T1000 (cell line): ENCODE data around the gene FBXL17.

Source experiments
- DNase-seq: peaks from one replicate; lab custom pipeline; 2025; ENCODE audit warnings: mixed read lengths; lab: John Stamatoyannopoulos, UW

Gene FBXL17

DNA sequence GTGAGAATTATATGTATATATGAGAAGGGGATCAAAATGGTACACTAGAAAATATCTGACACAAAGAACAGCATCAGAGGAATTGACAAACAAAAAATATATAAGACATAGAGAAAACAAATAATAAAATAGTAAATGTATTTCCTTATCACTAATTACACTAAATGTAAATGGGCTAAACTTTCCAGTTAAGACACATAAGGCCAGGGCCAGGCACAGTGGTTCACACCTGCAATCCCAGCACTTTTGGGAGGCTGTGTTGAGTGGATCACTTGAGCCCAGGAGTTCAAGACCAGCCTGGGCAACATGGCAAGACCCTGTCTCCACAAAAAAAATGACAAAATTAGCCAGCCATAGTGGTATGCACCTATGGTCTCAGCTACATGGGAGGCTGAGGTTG is 8.5 kb downstream of the FBXL17 start:
- no peak for DNase-seq

DNA sequence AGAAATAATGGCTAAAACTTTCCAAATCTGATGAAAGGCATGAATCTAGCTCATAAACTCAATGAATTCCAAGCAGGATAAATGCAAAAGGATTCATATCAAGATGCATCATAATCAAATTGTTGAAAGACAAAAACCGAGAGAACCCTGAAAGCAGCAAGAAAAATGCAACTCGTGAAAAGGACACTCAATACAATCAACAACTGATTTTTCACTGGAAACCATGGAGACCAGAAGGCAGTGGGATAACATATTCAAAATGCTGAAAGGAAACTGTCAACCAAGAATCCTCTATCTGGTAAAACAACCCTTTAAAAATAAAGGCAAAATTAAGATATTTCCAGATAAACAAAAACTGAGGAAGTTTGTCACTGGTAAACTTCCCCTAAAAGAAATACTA is 9.5 kb downstream of the FBXL17 start:
- no peak for DNase-seq

DNA sequence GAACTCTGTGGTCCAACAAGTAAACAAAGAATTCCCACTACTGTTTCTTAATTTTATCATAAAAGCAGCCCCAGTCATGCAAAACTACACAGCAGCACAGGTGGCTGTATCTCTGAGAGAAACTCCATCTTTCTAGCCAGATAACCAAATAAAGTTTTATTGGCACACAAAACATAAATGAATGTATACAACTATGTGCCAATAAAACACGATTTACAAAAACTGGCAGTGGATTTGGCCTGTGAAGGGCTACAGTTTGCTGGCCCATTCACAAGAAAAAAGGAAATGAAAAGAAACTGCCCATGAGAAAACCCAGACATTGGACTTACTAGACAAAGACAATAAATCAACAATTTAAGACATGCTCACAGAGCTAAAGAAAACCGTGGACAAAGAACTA is 10.6 kb downstream of the FBXL17 start:
- no peak for DNase-seq

DNA sequence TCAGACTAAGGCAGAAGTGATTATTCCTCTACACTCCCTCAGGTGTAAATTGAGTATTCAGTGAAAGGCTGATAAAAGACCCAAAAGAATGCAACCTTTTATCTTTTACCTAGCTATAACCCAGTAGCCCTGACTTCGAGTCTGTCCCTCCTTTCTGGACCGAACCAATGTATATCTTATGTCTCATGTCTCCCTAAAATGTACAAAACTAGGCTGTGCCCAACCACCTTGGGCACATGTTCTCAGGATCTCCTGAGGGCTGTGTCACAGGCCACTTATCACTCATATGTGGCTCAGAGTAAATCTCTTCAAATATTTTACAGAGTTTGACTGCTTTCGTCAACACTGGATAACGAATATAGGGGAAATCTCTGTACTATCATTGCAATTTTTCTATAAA is 12.7 kb downstream of the FBXL17 start:
- DNase-seq, result no peak

DNA sequence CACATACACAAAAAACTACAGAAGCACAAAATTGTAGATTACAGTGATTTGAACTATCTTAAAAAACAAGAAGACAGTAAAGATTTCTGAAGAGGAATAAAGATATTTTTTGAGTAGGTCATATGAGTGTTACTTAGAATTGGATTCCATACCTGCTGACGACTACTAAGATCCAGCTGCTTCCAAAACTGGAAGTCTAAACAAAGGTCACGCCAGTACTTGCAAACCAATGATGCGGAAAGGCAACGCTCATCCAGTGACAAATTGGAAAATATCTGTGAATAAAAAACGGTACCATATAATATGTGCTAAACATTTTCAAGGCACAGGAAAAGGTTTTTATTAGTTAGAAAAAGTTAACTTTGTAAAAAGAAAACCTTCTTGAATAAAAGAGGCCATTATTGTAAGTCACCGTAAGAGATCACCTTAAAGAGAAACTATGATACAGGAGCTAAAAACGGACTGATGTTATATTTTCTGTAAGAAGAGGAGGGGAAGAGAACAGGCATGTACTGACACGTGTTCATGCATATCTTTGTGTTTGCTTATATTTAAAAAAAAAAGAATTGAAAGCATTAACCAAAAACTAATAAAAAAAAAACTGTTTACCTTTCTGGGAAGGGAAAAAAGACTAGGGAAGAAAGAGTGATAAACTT is 14.1 kb downstream of the FBXL17 start:
- no peak for DNase-seq

DNA sequence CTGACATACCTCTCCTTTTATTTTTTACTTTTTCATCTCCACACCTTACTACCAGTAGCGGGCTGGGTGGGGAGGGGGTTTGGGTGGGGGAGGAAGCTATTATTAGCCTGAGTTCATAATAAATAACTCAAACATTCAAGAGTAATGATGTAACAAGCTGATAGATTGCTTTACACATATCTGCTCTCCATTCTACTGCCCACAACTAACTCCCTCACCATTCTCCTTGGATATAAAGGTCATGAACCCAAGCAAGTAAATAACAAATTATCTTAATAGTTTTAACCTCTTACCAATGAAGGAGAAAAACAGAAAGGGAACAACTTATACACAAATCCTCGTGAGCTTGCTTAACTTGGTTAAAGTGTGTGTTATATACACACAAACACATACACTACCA is 15.4 kb downstream of the FBXL17 start:
- DNase-seq, result no peak

DNA sequence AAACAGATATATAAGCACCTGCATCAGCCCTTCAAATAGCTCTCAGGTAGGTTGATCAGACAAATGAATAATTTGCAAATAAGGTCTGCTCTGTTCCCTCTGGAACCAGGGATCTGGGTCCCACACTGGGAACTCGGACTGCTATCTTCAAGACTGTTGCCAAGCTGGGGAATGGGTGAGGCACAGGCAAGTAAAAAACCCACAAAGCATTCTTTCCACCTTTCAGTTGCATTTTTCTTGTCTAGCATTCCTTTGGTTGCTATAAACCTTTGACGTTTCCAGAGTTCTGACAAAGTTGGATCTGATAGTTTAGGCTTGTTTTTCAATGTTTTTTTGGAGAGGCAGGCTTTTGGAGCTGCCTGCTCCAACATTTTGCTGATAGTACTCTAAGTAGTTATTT is 20.1 kb downstream of the FBXL17 start:
- DNase-seq, result no peak

DNA sequence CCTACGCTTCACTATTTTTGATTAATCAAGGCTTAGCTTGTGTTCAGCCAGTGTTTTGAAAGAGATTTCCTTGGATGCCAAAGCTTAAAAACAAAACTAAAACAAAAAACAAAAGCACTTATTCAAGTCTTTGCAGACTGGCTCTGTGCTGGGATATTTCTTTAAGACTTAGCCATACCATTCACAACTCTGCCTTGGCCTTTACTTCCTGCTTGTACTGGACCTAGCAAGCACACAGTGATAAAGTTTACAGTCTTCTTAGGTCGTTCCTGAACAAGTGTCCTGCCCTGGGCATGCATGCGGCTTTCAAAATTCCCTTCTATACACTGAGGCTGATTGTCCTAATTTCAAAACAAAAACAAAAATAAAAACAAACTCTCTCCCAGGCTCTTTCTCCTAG is 20.7 kb downstream of the FBXL17 start:
- DNase-seq, result no peak

DNA sequence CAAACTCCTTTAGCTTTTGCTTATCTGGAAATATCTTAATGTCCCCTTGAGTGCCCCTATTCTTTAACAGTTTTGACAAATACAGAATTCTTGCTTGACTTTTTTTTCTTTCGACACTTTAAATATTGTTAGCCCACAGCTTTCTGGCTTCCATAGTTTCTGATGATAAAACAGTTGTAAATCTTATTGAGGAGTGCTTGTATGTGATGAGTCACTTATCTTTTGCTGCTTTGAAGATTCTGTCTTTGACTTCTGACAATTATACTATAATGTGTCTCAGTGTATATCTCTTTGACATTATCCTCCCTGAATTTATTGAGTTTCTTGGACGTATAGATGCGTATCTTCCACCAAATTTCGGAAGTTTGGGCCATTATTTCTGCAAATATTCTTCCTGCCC is 21.6 kb downstream of the FBXL17 start:
- DNase-seq, result no peak

DNA sequence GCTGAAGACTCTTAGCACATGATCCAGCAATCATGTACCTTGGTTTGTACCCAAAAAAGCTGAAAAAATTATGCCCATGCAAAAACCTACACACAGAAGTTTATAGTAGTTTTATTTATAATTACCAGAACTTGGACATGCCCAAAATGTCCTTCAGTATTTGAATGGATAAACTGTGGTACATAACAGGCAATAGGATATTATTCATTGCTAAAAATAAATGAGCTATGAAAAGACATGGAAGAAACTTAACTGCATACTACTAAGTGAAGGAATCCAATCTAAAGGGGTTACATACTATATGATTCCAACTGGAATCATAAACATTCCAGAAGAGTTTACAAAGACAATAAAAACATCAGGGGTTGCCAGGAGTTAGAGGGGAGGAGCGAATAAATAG is 25.6 kb downstream of the FBXL17 start:
- no peak for DNase-seq

DNA sequence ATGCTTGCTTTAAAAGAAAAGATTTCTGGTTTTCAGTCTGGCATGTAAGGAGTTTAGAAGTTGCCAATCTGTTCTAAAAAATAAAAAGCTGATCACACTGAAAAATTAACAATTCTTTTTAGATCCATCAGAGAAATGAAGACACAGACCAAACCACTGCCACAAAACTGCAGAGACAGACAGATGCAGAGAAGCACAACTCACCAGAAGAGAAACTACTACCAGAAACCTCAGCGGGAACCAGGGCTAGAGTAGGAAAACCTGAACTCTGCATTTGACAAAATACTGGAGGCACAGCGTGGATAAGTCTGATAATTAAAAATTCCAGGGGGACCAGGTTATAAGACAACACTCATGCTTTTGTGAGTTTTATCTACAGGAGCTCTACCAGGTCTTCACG is 28.8 kb downstream of the FBXL17 start:
- DNase-seq, result no peak

DNA sequence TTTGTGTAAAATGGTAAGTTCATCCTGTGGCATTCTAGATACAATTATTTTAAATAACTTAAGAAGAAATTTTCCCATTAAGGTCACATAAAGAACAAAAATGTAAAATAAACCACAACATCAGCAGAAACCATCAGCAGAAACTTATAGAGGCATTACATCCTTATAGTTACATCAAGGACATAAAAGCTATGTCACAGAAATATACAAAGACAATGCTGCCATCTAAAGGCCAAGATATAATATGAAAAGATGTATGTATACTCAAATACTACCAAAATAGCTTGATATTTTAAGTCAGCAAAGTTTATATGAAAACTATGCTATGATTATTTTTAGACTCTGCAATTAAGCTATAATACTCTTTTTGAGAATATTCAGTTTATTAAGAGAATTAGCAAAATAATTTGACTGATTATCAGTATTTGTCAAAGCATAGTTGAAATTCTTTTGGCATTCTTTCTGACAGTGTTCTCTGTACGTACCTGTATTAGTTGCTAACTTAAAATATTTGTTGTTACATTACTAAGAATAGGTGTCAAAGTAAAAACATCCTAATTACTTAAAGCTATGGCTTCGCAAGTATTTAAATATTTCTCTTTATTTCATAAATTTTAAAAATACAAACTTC is 36.2 kb downstream of the FBXL17 start:
- DNase-seq, result no peak

DNA sequence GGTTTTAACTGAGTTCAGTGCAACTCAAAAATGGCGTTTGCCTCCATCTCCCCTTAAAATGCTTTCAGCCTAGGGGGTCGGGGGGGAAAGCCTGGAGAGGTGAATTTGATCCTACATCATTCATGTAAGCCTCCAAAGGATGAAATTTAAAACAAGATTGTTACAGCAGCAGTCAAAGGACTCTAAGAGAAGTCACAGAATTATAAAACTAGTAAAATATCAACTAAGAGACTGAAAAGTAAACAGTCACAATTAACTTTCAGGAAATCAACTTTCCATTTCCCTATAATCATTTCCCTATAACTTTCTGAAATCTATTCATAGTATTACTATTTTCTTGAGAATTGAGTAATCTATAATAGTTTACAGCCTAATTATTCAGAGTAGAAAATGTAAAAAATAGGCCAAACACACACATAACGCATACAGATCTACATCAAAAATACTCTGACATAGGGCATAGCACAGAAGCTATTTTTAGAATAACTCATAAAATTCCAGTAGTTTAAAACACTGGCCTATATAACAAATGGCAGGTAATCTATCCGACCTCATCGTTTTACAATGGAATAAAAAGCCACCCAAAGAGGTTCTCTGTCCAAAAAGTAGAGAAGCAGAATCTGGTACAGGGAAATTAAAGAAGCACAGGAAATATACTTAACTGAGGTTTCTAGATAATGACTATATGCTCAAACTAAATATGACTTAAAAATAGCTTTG is 37.6 kb downstream of the FBXL17 start:
- DNase-seq, result no peak

DNA sequence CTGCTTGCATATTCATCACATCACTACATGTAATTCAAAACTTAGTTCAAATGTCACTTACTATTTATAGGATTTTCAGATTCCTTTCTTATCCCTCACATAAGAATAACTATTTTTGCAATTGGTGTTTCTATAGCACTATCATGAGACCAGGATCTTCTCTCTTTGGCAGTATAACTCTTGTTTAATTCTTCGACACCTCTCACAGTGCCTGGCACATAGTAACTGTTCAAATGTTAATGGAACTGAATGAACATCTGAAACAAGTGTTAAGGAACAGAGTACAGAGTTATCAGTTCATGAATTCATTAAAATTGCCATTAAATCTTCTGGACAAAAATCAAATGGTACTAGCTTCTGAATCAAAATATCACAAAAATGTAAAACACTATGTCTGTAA is 40.0 kb downstream of the FBXL17 start:
- no peak for DNase-seq

DNA sequence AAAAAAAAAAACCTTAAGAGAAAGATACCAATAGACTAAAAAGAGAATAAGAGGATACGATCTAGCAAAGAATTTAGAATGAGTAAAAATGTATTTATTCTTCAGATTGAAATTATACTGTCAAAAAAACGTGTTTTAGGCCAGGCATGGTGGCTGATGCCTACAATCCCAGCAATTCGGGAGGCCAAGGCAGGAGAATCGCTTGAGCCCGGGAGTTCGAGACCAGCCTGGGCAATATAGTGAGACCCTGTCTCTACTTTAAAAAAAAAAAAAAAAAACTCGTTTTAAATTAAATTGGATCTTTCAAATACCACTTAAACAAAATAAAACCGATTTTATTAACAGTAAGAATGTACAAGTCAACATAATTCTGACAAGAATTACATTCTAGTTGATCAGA is 41.8 kb downstream of the FBXL17 start:
- DNase-seq, result no peak

DNA sequence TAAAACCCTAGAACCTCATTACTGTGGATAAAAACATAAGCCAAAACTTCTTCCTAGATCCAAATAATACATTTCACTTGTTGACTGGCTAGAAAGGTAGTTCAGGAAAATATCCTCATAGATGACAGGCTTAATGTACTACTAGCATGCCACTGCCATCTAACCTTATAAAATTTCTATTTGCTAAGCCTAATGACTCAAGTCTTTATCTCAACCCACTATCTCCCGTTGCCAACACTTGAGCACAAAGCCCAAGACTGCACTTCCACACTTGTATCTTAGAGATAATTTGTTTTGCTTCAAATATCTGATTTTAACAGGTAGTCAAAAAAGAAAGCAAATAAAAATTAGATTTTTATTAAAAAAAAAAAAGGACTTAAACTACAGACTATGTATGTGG is 42.7 kb downstream of the FBXL17 start:
- DNase-seq, result no peak

DNA sequence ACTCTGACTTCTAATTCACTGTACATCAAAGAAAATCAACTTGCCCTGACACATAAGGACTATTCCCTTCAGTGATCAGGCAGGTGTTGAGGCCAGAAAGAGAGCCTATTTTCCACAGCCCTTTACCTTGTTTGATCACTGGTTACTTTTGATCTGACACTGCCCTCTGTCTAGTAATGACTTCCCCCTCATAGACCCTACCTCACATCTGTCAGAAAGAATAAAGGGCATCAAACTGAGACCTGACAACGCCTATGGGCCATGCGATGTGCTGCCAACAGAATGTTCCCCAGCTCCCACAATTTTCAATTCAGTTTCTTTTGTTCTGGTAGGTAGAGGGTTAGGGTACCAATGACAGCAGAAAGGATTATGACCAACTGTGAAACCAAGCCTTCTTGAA is 47.7 kb downstream of the FBXL17 start:
- no peak for DNase-seq

DNA sequence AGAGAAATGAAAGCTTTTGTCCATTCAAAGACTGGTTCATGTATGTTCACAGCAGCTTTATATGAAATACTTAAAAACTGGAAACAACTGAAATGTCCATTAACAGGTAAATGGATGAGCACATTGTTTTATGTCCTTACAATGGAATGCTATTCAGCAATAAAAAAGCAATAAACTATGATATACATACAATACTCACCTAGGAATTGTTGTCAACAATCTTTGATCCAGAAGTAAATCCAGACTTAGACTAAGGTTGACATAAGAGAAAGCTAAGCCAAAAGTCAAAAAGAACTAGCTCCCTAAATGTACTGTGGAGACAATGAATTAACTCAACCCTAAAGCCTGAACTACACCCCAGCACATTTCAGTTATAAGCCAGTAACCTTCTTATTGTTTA is 54.9 kb downstream of the FBXL17 start:
- DNase-seq, result no peak

DNA sequence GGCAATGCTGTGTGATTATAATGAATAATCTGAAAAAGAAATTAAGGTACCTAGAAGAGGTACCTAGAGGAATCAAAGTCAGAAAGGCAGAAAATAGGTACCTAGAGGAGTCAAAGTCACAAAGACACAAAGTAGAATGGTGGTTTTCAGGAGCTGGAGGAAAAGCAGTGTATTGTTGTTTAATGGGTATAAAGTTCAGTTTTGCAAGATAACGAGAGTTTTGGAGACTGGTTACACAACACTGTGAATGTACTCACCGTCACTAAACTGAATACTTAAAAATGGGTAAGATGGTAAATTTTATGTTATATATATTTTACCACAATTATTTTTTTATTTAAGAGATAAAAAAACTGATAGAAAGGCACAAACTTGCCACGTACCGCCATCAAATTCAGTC is 57.0 kb downstream of the FBXL17 start:
- DNase-seq, result no peak

DNA sequence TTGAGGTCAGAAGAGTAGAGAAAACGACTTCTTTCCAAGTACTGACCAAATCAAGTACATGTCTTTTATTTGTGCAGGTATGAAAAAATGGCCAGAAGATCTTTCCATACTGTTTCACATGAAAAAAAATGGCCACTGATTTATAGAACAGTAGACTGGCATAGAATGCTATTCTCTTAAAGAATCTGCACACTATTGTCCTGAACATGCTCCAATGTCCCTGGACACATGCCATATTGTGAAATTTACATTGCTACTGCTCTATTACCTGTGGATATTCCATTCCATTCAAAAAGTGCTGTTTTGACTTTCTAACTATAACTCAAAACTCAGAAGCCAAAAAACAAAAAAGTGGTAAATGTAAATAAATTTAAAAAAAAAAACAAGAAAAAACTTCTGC is 60.6 kb downstream of the FBXL17 start:
- DNase-seq, result no peak

DNA sequence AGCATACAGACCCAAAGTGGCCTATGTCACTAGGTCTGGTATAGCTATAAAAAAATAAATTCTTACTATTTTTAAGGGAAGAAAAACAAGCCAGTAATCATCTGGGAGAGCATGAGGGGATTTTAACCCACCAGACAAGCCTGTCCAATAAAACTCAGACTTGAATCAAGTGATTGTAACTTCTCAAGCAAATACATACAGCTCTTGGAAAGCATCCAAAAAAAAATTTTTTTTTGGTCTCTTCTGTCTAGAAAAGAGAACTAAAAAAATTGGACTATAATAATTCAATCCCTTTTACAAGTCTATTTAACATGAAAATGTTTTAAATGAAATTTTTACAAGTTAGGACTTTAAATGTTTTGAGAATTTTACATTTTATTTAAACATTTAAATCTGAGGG is 61.7 kb downstream of the FBXL17 start:
- DNase-seq, result no peak

DNA sequence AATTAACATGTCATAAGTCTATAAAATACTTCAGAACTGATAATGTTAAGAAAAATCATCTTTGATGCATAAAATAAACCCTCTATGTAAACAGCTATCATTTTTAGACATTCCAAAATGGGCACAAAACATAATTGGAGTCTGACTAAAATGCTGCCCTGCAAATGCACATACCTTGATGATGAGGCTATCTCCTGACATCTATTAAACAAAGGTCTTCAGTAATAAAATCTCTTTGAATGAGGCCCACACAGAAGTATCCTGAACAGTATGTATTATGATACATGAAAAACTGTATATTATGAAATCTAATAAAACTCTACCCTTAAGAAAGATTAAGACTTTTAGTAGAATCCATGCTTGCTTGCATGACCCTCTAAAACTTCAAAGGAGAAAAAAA is 66.1 kb downstream of the FBXL17 start:
- DNase-seq, result no peak

DNA sequence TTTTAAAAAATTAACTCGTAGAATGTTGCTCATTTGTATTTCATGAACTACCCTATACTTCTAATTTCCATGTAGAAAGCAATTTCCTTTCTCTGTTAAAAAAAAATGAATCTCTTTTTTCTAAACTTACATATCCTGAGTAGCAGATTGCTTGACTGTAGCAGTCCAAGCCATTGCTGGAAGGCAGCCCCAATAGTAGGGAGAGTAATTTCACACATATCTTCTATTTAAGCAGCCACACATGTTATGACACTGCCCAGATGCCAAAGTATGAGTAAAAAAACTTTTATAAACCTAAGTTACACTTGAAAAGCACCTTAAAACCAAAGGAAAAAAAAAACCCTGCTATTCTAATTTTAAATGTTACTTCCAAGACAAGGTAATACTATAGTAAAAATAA is 69.6 kb downstream of the FBXL17 start:
- no peak for DNase-seq

DNA sequence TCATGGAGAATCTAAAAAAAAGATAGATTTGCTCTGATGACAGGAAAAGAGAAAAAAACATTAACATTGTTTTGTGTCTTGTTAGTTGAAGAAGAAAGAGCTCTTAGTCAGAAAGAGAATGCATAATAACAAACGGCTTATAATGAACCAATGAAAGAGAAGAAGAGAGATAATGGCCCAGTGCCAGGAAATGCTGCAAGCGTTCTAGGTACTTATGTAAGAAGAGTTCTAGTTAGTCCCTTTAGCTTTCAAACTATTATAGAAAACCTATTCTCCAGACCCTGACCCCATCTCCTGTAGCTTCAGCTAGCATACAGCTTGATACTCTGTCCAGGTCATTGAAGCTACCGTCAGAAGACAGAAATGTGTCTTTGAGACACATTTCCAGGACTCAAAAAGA is 70.2 kb downstream of the FBXL17 start:
- no peak for DNase-seq
